CD4-positive, alpha-beta T cell treated with Interleukin-10 for 1 hour (primary cell): ENCODE results near the gene TC2N.
"Not testable (repeated sequence)": the region's sequence is repeated elsewhere in the genome, so short reads cannot be mapped to it uniquely, and the experiment has no call there.

Experiments
- DNase-seq: peaks from one replicate; pipeline ENCODE4 v3.0.0-alpha.2; 2020

TC2N gene

GRCh38 chr14:91830777-91831176 lies 36.6 kb downstream of the TC2N start:
- DNase-seq: no peak

- DNase-seq: no peak
These were observed 37.8 kb downstream of the TC2N start for GRCh38 chr14:91829511-91829910.

- no peak for DNase-seq
These were observed 39.6 kb downstream of the TC2N start for GRCh38 chr14:91827746-91828145.

- peak; percentile 49 for DNase-seq
These were observed 49.6 kb downstream of the TC2N start for GRCh38 chr14:91817566-91818325.

GRCh38 chr14:91814317-91814716 lies 53.0 kb downstream of the TC2N start:
- no peak for DNase-seq

- no peak for DNase-seq
These were observed 56.6 kb downstream of the TC2N start for GRCh38 chr14:91810699-91811098.

- no peak for DNase-seq
These were observed 60.6 kb downstream of the TC2N start for GRCh38 chr14:91806716-91807115.

- not testable (repeated sequence) for DNase-seq
These were observed 61.2 kb downstream of the TC2N start for GRCh38 chr14:91806094-91806493.

GRCh38 chr14:91805659-91806058 lies 61.7 kb downstream of the TC2N start:
- DNase-seq: no peak

- no peak for DNase-seq
These were observed 66.0 kb downstream of the TC2N start for GRCh38 chr14:91801358-91801757.

GRCh38 chr14:91796617-91797347 lies 70.6 kb downstream of the TC2N start:
- DNase-seq: no peak

- no peak for DNase-seq
These were observed 73.6 kb downstream of the TC2N start for GRCh38 chr14:91793704-91794103.

- no peak for DNase-seq
These were observed 81.1 kb downstream of the TC2N start for GRCh38 chr14:91786188-91786587.

GRCh38 chr14:91780452-91780851 lies 86.9 kb downstream of the TC2N start:
- DNase-seq: no peak

GRCh38 chr14:91778217-91778616 lies 89.1 kb downstream of the TC2N start:
- no peak for DNase-seq

GRCh38 chr14:91774140-91775096 lies 92.9 kb downstream of the TC2N start:
- no peak for DNase-seq

- DNase-seq: no peak
These were observed 97.2 kb downstream of the TC2N start for GRCh38 chr14:91770185-91770584.

- DNase-seq: no peak
These were observed 111.6 kb downstream of the TC2N start for GRCh38 chr14:91755570-91756295.

GRCh38 chr14:91754819-91755218 lies 112.5 kb downstream of the TC2N start:
- no peak for DNase-seq

- no peak for DNase-seq
These were observed 113.2 kb downstream of the TC2N start for GRCh38 chr14:91754185-91754584.

GRCh38 chr14:91753501-91754128 lies 113.7 kb downstream of the TC2N start:
- DNase-seq: no peak

- no peak for DNase-seq
These were observed 114.4 kb downstream of the TC2N start for GRCh38 chr14:91752961-91753360.
